ENCODE data around the gene IL10RA.
"Not testable (repeated sequence)": the region's sequence is repeated elsewhere in the genome, so short reads cannot be mapped to it uniquely, and the experiment has no call there.

IL10RA gene

DNA sequence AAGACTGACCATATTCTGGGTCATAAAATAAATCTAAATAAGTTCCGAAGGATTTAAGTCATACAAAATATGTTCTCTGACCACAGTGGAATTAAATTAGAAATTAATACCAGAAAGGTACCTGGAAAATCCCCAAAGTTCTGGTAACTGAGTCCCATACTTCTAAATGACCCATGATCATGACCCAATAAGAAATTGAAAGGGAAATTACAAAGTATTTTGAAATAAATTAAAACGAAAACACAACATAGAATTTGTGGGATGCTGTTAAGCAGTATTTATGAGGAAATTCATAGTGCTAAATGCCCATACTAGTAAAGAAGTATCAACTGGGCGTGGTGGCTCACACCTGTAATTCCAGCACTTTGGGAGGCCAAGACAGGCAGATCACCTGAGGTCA is 23.4 kb upstream of the IL10RA start:
- no peak for DNase-seq

- no peak for DNase-seq
Measured at GRCh38 chr11:117966908-117967307, 19.3 kb upstream of the IL10RA start.

- DNase-seq = no peak
Measured at GRCh38 chr11:117969160-117969991, 16.8 kb upstream of the IL10RA start.

GRCh38 chr11:117970400-117971024 is 15.7 kb upstream of the IL10RA start:
- DNase-seq = peak; percentile 57 to 65

DNA sequence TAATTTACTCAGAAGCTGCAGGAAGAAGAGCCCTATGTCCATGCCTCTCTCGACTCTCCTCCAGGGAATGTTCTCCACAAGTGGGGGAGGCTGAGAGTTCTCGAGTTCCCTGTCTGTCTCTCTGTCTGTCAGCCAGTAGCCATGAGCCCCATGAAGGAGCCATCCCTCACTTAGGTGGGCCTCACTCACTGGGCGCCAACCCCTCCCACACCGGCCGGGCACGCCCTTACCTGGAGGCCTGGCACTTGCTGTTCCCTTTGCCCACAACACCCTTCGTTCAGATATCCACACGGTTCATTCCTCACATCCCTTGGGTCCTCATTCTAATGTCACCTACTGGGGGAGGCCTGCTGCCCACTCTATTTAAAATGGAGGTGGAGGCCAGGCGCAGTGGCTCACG is 14.2 kb upstream of the IL10RA start:
- DNase-seq = no peak

DNA sequence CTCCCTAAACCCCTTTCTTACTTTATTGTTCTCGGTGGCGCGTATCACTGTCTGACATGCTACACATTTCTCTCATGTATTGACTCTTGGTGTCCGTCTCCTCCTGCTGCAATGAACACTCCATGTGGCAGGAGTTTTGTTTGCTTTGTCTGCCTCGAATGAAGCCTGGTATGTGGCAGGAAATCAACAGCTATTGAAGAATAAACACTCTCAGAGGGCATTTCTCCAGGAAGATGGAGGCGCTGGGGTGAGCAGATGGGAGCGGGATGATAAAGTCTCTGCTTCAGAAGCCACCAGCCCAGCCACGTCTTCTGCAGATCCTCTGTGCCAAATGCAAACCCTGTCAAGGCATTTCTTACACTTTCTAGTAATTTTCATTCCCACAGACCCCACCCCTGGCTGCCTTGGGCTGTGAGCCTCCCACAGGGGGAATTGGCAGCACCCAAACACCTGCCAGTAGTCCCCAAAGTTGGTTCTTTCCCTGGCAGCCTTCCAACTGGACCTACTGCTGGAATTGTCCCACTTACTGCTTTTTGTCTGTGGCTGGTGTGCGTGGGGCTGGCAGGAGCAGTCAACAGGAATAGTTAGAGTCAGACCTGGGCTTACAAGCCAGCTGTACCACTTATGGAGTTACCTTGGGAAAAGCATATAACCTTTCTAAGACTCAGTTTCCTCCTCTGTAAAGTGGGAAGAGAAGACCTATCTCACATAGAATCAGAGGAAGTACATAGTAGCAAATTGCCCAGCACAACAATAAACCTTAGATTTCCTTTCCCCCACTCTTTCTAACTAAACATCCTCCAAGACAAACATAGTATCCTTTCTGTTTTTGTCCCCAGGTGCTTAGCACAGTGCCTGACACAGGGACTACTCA is 13.3 kb upstream of the IL10RA start:
- DNase-seq = no peak

DNA sequence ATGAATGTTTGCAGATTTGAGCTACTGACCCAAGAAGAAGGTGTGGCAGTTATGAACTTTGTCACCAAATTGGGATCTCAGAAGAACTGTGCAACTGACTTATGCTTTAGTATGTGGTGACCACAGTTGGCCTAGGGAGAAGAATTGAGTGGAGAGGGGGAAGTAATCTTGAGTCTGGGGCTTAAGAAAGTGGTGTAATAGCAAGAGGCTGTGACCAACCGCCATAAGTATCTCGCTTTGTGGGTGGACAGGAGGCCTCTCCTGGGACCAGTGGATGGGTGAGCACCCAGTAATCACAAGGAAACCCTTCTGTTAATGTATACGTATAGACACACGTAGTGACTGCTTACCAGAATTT is 12.7 kb upstream of the IL10RA start:
- no peak for DNase-seq

GRCh38 chr11:117976445-117976844 is 9.7 kb upstream of the IL10RA start:
- DNase-seq = no peak

- no peak for DNase-seq
Measured at GRCh38 chr11:117977029-117977428, 9.2 kb upstream of the IL10RA start.

DNA sequence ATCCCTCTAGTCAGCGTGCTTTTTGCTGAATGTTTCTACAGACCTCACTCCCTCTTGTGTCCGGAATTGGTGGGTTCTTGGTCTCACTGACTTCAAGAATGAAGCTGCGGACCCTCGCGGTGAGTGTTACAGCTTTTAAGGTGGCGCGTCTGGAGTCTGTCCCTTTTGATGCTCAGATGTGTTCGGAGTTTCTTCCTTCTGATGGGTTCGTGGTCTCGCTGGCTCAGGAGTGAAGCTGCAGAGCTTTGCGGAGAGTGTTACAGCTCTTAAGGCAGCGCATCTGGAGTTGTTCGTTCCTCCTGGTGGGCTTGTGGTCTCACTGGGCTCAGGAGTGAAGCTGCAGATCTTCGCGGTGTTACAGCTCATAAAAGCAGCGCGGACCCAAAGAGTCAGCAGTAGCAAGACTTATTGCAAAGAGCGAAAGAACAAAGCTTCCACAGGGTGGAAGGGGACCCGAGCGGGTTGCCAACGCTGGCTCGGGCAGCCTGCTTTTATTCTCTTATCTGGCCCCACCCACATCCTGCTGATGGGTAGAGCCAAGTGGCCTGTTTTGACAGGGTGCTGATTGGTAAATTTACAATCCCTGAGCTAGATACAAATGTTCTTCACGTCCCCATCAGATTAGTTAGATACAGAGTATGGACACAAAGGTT is 8.5 kb upstream of the IL10RA start:
- DNase-seq = not testable (repeated sequence)

DNA sequence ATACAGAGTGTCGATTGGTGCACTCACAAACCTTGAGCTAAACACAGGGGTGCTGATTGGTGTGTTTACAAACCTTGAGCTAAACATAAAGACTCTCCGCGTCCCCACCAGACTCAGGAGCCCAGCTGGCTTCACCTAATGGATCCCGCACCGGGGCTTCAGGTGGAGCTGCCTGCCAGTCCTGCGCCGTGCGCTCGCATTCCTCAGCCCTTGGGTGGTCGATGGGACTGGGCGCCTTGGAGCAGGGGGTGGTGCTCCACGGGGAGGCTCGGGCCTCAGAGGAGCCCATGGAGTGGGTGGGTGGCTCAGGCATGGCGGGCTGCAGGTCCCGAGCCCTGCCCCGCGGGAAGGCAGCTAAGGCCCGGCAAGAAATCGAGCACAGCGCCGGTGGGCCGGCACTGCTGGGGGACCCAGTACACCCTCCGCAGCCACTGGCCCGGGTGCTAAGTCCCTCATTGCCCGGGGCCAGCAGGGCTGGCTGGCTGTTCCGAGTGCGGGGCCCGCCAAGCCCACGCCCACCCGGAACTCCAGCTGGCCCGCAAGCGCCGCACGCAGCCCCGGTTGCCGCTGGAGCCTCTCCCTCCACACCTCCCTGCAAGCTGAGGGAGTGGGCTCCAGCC is 7.8 kb upstream of the IL10RA start:
- DNase-seq = not testable (repeated sequence)

GRCh38 chr11:117978991-117979390 is 7.2 kb upstream of the IL10RA start:
- DNase-seq = no peak

DNA sequence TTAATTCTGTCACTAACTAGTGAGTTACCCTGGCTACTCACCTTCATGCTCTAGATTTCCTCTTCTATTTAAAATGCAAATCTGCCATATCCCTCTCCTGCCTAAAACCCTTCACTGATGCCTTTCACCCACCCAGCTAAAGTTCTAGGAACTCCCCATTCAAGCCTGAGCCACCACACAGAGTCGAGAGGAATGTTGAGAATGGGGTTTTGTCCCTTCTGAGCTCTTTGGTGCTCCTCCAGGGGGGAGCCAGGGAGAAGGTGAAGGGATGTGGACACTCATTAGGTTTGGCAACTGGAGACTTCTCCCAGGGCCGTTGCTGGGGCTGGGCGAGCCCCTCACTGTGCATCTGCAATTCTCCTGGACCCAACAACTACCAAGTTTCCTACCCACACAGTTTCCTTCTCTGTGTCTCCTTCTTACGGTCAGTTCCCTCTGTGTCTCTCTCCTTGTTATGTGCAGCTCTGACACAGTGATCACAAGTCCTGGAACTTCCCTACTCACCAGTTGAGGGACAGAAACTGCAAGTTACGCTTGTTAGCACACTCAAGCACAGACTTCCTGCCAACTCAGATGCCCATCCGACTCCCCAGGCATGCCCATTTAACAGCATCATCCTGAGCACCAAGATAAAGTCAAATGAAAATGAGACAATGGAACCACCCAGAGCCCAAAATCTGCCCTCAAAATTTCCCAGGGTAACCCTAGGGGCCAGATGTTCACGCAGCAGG is 6.5 kb upstream of the IL10RA start:
- peak; percentile 49 to 62 for DNase-seq

DNA sequence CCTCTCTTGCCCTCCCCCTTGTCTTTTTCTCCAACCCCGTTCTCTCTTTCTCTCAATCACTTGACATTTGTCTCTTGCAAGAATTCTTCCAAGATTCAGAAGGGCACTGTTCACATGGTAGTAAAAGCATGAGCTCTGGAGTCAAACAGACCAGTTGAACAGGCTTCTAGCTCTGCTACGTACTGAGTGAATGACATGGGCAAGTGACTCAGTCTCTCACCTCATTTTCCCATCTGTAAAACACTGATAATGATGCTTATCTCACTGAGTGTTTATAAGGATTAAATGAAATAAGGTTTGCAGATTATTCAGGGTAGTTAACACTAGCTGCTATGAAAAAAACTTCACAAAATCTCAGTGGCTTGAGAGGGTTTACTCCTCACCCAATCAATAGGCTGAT is 5.9 kb upstream of the IL10RA start:
- no peak for DNase-seq

DNA sequence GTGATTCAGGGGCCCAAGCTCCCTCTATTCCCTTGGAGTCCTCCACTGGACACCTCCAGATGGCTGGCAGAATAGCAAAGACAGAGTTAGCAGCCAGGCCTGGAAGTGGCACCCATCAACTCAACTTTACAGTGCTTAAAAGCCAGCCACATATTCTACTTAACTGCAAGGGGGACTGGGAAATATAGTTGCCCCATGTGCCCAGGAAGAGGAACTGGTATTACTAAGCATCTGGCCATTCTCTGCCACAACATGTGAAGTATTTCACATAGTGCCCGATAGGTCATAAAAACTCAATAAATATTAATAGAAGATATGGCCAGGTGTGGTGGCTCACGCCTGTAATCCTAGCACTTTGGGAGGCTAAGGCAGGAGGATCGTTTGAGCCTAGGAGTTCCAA is 5.5 kb upstream of the IL10RA start:
- no peak for DNase-seq

DNA sequence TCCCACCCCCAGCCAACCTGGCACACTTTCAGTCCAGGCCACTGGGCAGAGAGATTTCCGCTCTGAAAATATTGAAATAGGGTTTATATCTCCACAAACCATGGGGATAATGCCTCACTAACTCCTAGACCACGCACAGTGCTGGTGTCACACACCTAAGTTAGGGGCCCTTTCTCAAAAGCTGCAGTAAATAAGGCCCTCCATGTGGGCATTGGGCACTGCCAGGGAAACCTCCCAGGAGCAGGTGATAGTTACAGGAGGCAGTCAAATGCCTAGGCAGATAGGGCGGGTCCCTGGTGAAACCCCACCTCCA is 3.1 kb upstream of the IL10RA start:
- no peak for DNase-seq

GRCh38 chr11:117984476-117984875 is 1.7 kb upstream of the IL10RA start:
- DNase-seq = no peak

DNA sequence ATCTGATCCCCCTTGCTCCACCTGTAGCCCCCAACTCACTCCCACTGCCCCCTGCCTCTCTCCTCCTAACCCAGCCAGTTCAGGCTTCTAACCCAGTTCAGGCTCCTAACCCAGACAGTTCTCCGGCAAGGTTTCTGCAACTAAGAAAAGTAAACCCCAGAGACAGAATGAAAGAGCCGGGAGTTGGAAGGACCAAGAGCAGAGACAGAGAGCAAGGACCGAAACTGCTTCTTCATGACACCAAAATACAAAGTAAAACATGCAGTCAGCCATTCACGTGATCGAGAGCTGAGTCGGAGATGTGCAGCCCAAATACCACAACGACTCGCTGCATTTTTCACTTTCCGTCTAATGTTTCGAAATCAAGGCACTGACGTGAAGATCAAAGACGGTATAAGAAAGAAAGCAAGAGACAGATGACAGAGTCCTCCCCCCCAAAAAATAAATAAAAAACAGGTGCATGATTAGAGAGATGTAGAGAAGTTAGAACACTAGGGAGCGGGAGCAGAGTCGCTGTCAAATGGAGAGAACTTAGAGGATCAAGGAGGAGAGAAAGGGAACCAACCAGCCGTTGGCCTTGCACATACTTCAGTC is 884 bp downstream of the IL10RA start:
- peak; percentile 62 to 79 for DNase-seq

GRCh38 chr11:117989351-117990102 is 3.3 kb downstream of the IL10RA start:
- DNase-seq = peak in 1 of 2 donors; percentile 45

DNA sequence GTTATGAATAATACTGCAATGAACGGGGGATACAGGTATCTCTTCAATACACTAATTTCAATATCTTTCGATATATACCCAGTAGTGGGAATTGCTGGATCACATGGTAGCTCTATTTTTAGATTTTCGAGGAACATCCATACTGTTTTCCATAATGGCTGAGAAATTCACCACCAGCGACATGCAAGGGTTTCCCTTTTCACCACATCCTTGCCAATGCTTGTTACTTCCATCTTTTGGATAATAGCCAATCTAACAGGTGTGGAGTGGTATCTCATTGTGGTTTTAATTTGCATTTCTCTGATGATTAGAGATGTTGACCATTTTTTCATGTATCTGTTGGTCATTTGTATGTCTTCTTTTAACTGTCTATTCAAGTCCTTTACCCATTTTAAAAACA is 5.9 kb downstream of the IL10RA start:
- DNase-seq = no peak

DNA sequence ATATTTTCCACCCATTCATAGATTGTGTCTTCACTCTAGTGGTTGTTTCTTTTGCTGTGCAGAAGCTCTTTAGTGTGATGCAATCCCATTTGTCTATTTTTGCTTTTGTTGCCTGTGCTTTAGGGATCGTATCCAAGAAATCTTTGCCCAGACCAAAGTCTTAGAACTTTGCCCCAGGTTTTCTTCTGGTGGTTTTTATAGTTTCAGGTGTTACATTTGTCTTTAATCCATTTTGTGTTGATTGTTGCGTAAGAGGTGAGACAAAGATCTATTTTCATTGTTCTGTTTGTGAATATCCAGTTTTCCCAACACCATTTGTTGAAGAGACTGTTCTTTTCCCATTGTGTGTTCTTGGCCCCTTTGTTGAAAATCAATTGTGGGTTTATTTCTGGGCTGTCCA is 6.4 kb downstream of the IL10RA start:
- DNase-seq = no peak

Measured in CD4-positive, alpha-beta T cell treated with Interferon alpha-2 for 1 hour (primary cell).